SU-DHL-6 (cell line): ENCODE results near the gene TIFAB.

ENCODE experiments used
- H2AFZ ChIP-seq: fragments of 200-600 bp; sonication (generic); 2 replicates; pipeline ENCODE4 v1.6.1; 2014; ENCODE audit warnings: low read depth, mild to moderate bottlenecking, moderate library complexity, mixed read lengths, antibody characterized with exemption, low read length; ENCODE audit not compliant: severe bottlenecking
- H3F3A ChIP-seq: fragments of 200-600 bp; shearing (Covaris generic); 2 replicates; pipeline ENCODE4 v1.6.0; 2016; ENCODE audit warnings: antibody characterized with exemption, mild to moderate bottlenecking; ENCODE audit not compliant: insufficient read depth
- H3K27ac ChIP-seq: fragments of 200-600 bp; sonication (generic); 2 replicates; pipeline ENCODE4 v1.5.1; 2016; ENCODE audit warnings: low read depth, mild to moderate bottlenecking, low read length, moderate library complexity, mixed read lengths
- H3K27me3 ChIP-seq: fragments of 200-600 bp; sonication (generic), shearing (Covaris generic); 2 replicates; pipeline ENCODE4 v1.6.0; 2014; ENCODE audit warnings: mild to moderate bottlenecking, low read length
- H3K36me3 ChIP-seq: fragments of 200-600 bp; sonication (generic); 2 replicates; pipeline ENCODE4 v1.6.1; 2014; ENCODE audit warnings: mild to moderate bottlenecking, low read length, mixed read lengths
- H3K4me2 ChIP-seq: fragments of 300-600, 200-600 bp; shearing (Covaris generic), sonication (generic); 2 replicates; pipeline ENCODE4 v1.6.0; 2014; ENCODE audit warnings: low read length, low read depth, mild to moderate bottlenecking; ENCODE audit not compliant: poor library complexity, severe bottlenecking
- H3K4me3 ChIP-seq: fragments of 200-600 bp; sonication (generic); 2 replicates; pipeline ENCODE4 v1.5.1; 2014; ENCODE audit warnings: antibody characterized with exemption, low read length, mild to moderate bottlenecking, mixed read lengths; ENCODE audit not compliant: insufficient read depth, poor library complexity, severe bottlenecking
- H3K79me2 ChIP-seq: fragments of 200-600 bp; sonication (generic); 2 replicates; pipeline ENCODE4 v1.6.1; 2014; ENCODE audit warnings: mild to moderate bottlenecking, low read length, moderate library complexity; ENCODE audit not compliant: insufficient read depth
- H3K9ac ChIP-seq: fragments of 200-600 bp; sonication (generic); 2 replicates; pipeline ENCODE4 v1.7.0; 2014; ENCODE audit warnings: mild to moderate bottlenecking, low read length
- H3K9me2 ChIP-seq: fragments of 200-600 bp; sonication (generic); replicated peaks from 2 replicates; pipeline ENCODE4 v1.6.1; 2014; ENCODE audit warnings: low read length; ENCODE audit not compliant: insufficient read depth
- H3K9me3 ChIP-seq: fragments of 200-600 bp; sonication (generic); 2 replicates; pipeline ENCODE4 v1.6.1; 2014; ENCODE audit warnings: low read length, mixed read lengths; ENCODE audit not compliant: insufficient read depth
- H4K20me1 ChIP-seq: fragments of 200-600 bp; sonication (generic); 2 replicates; pipeline ENCODE4 v1.6.1; 2014; ENCODE audit warnings: low read depth, mild to moderate bottlenecking, antibody characterized with exemption, low read length, moderate library complexity, mixed read lengths
- CTCF ChIP-seq: fragments of 200-600 bp; sonication (generic); IDR thresholded peaks from one replicate; pipeline ENCODE4 v1.5.1; 2017; ENCODE audit warnings: antibody characterized with exemption, mild to moderate bottlenecking, low read length, moderate library complexity; ENCODE audit not compliant: insufficient read depth, poor library complexity, severe bottlenecking
- EZH2phosphoT487 ChIP-seq: fragments of 200-600 bp; sonication (generic), shearing (Covaris generic); conservative IDR thresholded peaks from 2 replicates; pipeline ENCODE4 v1.6.1; 2018; ENCODE audit warnings: mild to moderate bottlenecking, antibody characterized with exemption, low read length, moderate library complexity, mixed read lengths

Gene TIFAB

GRCh38 chr5:135417083-135417482 is 35.1 kb downstream of the TIFAB start:
- H3K36me3 ChIP-seq, result no peaks in the 10 kb centered on the region
- H3F3A ChIP-seq, result no peaks in the 10 kb centered on the region
- no peaks in the 10 kb centered on the region for H3K9me3 ChIP-seq
- no peak overlapping the region for H3K4me3 ChIP-seq
- no peak overlapping the region for H3K27ac ChIP-seq
- no peak overlapping the region for H2AFZ ChIP-seq
- no peaks in the 10 kb centered on the region for H3K9me2 ChIP-seq
- H3K4me2 ChIP-seq, result no peak overlapping the region
- H3K9ac ChIP-seq, result no peak overlapping the region
- no peaks in the 10 kb centered on the region for H4K20me1 ChIP-seq
- no peak for TF ChIP-seq CTCF
- no peak for TF ChIP-seq EZH2phosphoT487
- H3K79me2 ChIP-seq, result no peaks in the 10 kb centered on the region
- peaks cover 5% of the 10 kb centered on the region; the same call in 1 of the 2 replicates for H3K27me3 ChIP-seq

GRCh38 chr5:135405082-135405481 is 47.1 kb downstream of the TIFAB start:
- TF ChIP-seq EZH2phosphoT487, result no peak
- TF ChIP-seq CTCF, result no peak
- Histone ChIP-seq H3K4me3 (no peak overlapping the region), H3K9ac (no peak overlapping the region), H3K36me3 (no peaks in the 10 kb centered on the region), H3K27me3 (no peaks in the 10 kb centered on the region), H3K4me2 (no peak overlapping the region), H4K20me1 (no peaks in the 10 kb centered on the region), H2AFZ (no peak overlapping the region), H3F3A (no peaks in the 10 kb centered on the region), H3K9me3 (no peaks in the 10 kb centered on the region), H3K9me2 (no peaks in the 10 kb centered on the region), H3K27ac (no peak overlapping the region), H3K79me2 (no peaks in the 10 kb centered on the region)

- Histone ChIP-seq H3K9ac (no peak overlapping the region), H2AFZ (no peak overlapping the region), H3K27me3 (no peaks in the 10 kb centered on the region), H3K4me2 (no peak overlapping the region), H3K36me3 (no peaks in the 10 kb centered on the region), H3K9me2 (no peaks in the 10 kb centered on the region), H3K4me3 (no peak overlapping the region), H4K20me1 (peaks cover 6% of the 10 kb centered on the region; the same call in 1 of the 2 replicates), H3K9me3 (no peaks in the 10 kb centered on the region), H3F3A (no peaks in the 10 kb centered on the region), H3K79me2 (peaks cover 18% of the 10 kb centered on the region), H3K27ac (no peak overlapping the region)
- TF ChIP-seq EZH2phosphoT487 (no peak), CTCF (no peak)
Observed at GRCh38 chr5:135402031-135402430, 50.1 kb downstream of the TIFAB start.
